ENCODE measurements around the gene BCL7A.
A peak's percentile ranks its signal among the peaks of the same experiment; 100 is the strongest.

The BCL7A gene

DNA sequence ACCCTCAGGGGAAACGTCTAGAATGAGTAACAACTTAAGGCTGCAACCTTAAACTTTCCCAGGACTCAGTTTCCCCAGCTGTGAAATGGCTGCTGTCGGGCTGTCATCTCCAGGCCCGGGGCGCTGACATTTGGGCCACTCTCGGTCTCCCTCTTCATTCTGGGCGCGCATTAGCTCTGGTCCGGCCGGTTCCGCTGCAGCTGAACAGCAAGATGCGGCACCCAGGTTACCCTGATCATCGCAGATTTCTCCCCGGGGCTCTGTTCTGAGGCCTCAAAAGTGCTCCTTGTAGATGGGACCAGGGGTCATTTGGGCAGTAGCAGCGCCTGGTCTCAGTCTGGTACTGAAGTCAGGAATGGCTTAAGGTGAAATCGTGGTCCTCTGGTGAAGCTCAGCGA lies 890 bp upstream of the BCL7A start:
- no peak for TF ChIP-seq PPARA (CRISPR knock-in tag; IDR thresholded peaks at IDR 0.05; ENCODE audit: borderline replicate concordance)
- no peak for TF ChIP-seq TCF4 (CRISPR knock-in tag; IDR thresholded peaks at IDR 0.05; ENCODE audit: borderline replicate concordance)
- no peak for TF ChIP-seq ZFP3 (CRISPR knock-in tag; IDR thresholded peaks at IDR 0.05)
- TF ChIP-seq RARB (CRISPR knock-in tag; IDR thresholded peaks at IDR 0.05) = no peak
- TF ChIP-seq CSDC2 (CRISPR knock-in tag; IDR thresholded peaks at IDR 0.05) = no peak
- no peak for TF ChIP-seq OSR1 (CRISPR knock-in tag; IDR thresholded peaks at IDR 0.05)
- no peak for ATAC-seq

GRCh38 chr12:122021193-122021821 lies 377 bp upstream of the BCL7A start:
- TF ChIP-seq GLIS3 (CRISPR knock-in tag; IDR thresholded peaks at IDR 0.05) (no peak), ZFP30 (CRISPR knock-in tag; IDR thresholded peaks at IDR 0.05) (no peak), CSDC2 (CRISPR knock-in tag; IDR thresholded peaks at IDR 0.05) (no peak), CREB5 (CRISPR knock-in tag; IDR thresholded peaks at IDR 0.05; ENCODE audit: low read depth) (no peak), ARNTL (CRISPR knock-in tag; IDR thresholded peaks at IDR 0.05; ENCODE audit: borderline replicate concordance, low read depth) (no peak), PATZ1 (CRISPR knock-in tag; IDR thresholded peaks at IDR 0.05; ENCODE audit: borderline replicate concordance) (no peak), ISL1 (CRISPR knock-in tag; IDR thresholded peaks at IDR 0.05) (no peak), TOX (CRISPR knock-in tag; IDR thresholded peaks at IDR 0.05; ENCODE audit: borderline replicate concordance) (no peak), TCF4 (CRISPR knock-in tag; IDR thresholded peaks at IDR 0.05; ENCODE audit: borderline replicate concordance) (no peak), PPARA (CRISPR knock-in tag; IDR thresholded peaks at IDR 0.05; ENCODE audit: borderline replicate concordance) (no peak), RARB (CRISPR knock-in tag; IDR thresholded peaks at IDR 0.05) (no peak), ZNF565 (CRISPR knock-in tag; conservative IDR thresholded peaks at IDR 0.05; ENCODE audit: low read depth) (no peak), ZFP3 (CRISPR knock-in tag; IDR thresholded peaks at IDR 0.05) (no peak), ESRRG (CRISPR knock-in tag; IDR thresholded peaks at IDR 0.05) (no peak)
- TF ChIP-seq, protein P1, sequence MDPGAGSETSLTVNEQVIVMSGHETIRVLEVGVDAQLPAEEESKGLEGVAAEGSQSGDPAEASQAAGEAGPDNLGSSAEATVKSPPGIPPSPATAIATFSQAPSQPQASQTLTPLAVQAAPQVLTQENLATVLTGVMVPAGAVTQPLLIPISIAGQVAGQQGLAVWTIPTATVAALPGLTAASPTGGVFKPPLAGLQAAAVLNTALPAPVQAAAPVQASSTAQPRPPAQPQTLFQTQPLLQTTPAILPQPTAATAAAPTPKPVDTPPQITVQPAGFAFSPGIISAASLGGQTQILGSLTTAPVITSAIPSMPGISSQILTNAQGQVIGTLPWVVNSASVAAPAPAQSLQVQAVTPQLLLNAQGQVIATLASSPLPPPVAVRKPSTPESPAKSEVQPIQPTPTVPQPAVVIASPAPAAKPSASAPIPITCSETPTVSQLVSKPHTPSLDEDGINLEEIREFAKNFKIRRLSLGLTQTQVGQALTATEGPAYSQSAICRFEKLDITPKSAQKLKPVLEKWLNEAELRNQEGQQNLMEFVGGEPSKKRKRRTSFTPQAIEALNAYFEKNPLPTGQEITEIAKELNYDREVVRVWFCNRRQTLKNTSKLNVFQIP (CRISPR knock-in tag; IDR thresholded peaks at IDR 0.05; ENCODE audit: borderline replicate concordance, low read depth) = no peak
- TF ChIP-seq, protein P2, sequence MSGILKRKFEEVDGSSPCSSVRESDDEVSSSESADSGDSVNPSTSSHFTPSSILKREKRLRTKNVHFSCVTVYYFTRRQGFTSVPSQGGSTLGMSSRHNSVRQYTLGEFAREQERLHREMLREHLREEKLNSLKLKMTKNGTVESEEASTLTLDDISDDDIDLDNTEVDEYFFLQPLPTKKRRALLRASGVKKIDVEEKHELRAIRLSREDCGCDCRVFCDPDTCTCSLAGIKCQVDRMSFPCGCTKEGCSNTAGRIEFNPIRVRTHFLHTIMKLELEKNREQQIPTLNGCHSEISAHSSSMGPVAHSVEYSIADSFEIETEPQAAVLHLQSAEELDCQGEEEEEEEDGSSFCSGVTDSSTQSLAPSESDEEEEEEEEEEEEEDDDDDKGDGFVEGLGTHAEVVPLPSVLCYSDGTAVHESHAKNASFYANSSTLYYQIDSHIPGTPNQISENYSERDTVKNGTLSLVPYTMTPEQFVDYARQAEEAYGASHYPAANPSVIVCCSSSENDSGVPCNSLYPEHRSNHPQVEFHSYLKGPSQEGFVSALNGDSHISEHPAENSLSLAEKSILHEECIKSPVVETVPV (CRISPR knock-in tag; IDR thresholded peaks at IDR 0.05) = no peak
- ATAC-seq = no peak; the same call in 2 of the 3 replicates

DNA sequence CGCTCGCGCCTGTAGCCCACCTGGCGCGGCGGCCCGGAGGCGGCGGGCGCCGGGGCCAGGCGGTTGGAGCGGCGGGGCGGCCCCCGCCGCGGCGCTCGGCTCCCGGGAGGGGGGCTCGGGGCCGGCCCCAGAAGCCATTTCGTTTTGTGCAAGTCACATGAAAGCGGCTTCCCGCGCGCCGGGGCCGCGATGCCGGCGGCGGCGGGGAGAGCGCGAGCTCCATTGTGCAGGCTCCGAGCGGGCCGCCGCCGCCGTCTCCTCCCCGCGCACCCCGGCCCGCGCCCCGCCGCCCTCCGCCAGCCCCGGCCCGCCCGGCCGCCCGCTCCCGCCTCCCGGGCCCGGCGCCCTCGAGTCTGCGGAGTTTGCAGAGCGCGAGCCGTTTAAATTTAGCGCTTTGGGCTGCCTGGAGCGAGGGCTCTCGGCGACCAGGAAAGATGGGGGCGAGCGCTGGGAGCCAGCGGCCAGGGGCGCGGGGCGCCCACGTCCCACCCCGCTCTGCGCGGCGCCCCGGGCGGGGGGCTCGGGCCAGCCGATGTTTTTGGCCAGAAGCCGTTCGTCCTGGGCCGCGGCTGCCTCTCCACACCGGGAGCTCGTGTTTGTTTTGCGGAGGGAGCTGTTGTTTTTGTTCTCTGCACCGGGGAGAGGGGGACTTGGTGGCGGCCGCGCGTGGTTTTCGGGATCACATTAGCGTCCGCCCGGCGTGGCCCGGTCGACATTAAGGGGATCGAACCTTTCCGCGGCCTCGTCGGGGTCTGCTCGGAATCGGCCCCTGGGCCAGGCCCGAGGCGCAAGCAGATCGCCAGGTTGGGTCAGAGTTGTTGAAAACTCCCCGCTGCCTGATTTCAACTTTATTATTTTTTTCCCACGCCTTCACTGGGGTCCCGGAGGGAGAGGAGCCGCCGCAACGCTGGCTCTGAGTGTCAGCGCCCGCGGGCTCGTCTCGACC lies 982 bp downstream of the BCL7A start:
- ATAC-seq = peak; percentile 18
- TF ChIP-seq ESRRG (CRISPR knock-in tag; IDR thresholded peaks at IDR 0.05) = no peak
- TF ChIP-seq CREB5 (CRISPR knock-in tag; IDR thresholded peaks at IDR 0.05; ENCODE audit: low read depth) = no peak
- TF ChIP-seq, protein P1 (CRISPR knock-in tag; IDR thresholded peaks at IDR 0.05; ENCODE audit: borderline replicate concordance, low read depth) = no peak
- TF ChIP-seq RARB (CRISPR knock-in tag; IDR thresholded peaks at IDR 0.05) = no peak
- TF ChIP-seq TOX (CRISPR knock-in tag; IDR thresholded peaks at IDR 0.05; ENCODE audit: borderline replicate concordance) = no peak
- TF ChIP-seq ZFP3 (CRISPR knock-in tag; IDR thresholded peaks at IDR 0.05) = no peak
- TF ChIP-seq GLIS3 (CRISPR knock-in tag; IDR thresholded peaks at IDR 0.05) = no peak
- TF ChIP-seq ZNF70 (CRISPR knock-in tag; IDR thresholded peaks at IDR 0.05) = no peak
- no peak for TF ChIP-seq ZNF8 (CRISPR knock-in tag; IDR thresholded peaks at IDR 0.05)
- TF ChIP-seq, protein P3, sequence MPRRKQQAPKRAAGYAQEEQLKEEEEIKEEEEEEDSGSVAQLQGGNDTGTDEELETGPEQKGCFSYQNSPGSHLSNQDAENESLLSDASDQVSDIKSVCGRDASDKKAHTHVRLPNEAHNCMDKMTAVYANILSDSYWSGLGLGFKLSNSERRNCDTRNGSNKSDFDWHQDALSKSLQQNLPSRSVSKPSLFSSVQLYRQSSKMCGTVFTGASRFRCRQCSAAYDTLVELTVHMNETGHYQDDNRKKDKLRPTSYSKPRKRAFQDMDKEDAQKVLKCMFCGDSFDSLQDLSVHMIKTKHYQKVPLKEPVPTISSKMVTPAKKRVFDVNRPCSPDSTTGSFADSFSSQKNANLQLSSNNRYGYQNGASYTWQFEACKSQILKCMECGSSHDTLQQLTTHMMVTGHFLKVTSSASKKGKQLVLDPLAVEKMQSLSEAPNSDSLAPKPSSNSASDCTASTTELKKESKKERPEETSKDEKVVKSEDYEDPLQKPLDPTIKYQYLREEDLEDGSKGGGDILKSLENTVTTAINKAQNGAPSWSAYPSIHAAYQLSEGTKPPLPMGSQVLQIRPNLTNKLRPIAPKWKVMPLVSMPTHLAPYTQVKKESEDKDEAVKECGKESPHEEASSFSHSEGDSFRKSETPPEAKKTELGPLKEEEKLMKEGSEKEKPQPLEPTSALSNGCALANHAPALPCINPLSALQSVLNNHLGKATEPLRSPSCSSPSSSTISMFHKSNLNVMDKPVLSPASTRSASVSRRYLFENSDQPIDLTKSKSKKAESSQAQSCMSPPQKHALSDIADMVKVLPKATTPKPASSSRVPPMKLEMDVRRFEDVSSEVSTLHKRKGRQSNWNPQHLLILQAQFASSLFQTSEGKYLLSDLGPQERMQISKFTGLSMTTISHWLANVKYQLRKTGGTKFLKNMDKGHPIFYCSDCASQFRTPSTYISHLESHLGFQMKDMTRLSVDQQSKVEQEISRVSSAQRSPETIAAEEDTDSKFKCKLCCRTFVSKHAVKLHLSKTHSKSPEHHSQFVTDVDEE (CRISPR knock-in tag; IDR thresholded peaks at IDR 0.05) = no peak
